Measurements from ENCODE around the gene ECT2L. TPM values are rescaled to one million over a fixed set of nuclear protein-coding genes. Genes with fewer than 3 reads are reported as not detected.

ECT2L gene
- total RNA-seq, 1 donor: under 0.01 TPM

DNA sequence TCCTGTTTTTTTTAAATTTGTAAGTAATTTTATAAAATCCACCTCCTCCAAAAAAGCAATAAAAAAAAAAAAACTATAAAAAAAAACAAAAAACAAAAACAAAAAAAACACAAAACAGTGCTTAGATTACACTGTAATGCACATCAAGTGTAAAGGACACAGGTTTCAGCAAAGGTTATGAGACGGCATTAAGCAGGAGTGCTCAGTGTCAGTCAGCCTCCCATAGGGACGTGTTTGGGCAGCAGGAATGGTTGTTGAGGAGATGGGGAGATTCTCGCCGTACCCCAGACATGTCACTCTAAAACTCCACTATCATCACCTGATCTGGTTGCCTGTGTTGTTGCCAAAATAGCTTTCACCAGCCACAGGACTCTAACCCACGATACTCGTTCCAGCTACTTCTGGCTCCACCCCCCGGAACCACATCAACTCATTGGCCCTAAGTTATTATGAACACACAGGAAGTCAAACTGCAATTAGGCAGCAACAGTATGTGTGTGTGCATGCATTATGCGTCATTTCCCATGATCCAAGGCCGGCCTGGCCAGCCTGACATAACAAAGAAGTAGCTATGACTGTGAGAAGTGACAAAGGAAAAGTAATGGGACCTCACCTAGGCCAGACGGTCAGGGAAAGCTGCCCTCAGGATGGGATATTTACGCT is 28.7 kb downstream of the ECT2L start:
- TF ChIP-seq, protein P1, sequence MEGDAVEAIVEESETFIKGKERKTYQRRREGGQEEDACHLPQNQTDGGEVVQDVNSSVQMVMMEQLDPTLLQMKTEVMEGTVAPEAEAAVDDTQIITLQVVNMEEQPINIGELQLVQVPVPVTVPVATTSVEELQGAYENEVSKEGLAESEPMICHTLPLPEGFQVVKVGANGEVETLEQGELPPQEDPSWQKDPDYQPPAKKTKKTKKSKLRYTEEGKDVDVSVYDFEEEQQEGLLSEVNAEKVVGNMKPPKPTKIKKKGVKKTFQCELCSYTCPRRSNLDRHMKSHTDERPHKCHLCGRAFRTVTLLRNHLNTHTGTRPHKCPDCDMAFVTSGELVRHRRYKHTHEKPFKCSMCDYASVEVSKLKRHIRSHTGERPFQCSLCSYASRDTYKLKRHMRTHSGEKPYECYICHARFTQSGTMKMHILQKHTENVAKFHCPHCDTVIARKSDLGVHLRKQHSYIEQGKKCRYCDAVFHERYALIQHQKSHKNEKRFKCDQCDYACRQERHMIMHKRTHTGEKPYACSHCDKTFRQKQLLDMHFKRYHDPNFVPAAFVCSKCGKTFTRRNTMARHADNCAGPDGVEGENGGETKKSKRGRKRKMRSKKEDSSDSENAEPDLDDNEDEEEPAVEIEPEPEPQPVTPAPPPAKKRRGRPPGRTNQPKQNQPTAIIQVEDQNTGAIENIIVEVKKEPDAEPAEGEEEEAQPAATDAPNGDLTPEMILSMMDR (IDR thresholded peaks at IDR 0.05; ENCODE audit: insufficient read depth, low read length): no peak

DNA sequence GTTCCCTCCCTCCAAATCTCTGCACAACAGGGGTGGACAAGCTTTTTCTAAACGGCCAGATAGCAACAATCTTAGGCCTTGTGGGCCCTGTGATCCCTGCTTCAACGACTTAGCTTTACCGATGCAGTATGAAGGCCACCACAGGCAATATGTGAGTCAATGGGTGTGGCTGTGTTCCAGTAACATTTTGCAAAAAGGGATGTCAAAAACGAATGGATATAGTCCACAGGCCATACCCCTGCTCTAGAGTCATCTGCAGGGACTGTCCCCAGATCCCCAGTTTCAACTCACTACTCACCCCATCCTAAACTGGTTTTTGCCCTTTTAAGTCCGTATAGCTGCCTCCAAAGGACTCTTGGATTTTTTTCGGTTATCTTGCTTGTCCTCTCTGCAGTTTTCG is 34.4 kb downstream of the ECT2L start:
- no peak for DNase-seq (ENCODE audit: low read depth)
- TF ChIP-seq, protein P1 (IDR thresholded peaks at IDR 0.05; ENCODE audit: insufficient read depth, low read length): no peak
- H3K4me3 ChIP-seq (ENCODE audit: low read depth, low read length): no peak overlapping the region

More for the DNA sequence above, 28.7 kb downstream of the ECT2L start:
- DNase-seq (ENCODE audit: low read depth): no peak
- no peak overlapping the region for H3K4me3 ChIP-seq (ENCODE audit: low read depth, low read length)

DNA sequence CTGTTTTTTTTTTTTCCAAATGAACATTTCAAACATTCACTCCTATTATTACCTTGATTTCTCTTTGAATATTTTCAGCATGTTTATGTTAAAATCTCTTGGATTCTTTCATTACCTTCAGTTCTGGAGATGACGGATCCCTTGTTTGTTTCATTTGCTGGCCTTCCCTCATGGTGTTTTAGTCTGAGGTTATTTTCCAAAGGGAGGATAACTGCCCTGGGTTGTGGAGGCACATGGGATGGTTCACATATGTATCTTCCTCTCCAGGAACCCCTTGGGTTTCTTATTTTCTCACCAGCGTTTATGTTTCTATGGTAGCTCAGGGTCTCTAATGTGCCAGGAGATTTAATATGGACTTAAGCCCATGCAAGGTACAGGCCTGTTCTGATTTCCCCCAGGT is 36.3 kb downstream of the ECT2L start:
- TF ChIP-seq, protein P1 (IDR thresholded peaks at IDR 0.05; ENCODE audit: insufficient read depth, low read length): no peak
- no peak for DNase-seq (ENCODE audit: low read depth)

DNA sequence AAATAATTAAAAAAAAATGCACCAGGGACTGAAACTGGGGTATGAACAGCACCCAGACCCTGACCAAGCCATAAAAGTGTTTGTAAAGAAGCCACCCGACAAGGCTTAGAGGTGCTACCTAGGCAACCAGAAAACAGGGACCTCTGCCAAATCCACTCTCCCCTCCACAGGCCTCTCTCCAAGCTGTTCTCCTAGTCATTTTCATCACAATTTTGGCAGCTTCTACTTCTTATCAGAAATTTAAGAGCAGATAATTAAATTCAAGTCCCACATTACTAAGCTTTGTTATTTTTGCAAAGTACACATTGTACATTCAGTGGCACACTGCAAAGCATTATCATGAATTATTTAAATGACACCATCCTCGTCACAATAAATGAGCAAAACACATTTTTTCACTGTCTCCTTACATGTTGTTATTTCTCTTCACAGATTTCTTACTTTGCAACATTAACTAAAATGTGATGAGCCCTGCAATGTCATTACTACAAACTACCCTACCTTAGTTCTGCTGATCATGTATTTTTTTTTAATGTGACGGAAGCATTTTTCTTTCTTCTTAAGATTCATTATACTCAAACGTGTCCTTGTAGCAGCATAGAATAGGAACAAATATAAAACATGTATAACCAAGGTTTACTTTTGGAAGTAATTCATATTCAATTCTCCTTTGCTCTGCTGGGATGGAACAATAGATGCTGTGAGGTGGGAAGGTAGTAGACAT is 38.1 kb downstream of the ECT2L start:
- TF ChIP-seq, protein P1 (IDR thresholded peaks at IDR 0.05; ENCODE audit: insufficient read depth, low read length): no peak
- no peak overlapping the region for H3K4me3 ChIP-seq (ENCODE audit: low read depth, low read length)
- peak; percentile 67 for DNase-seq (ENCODE audit: low read depth)

More for the DNA sequence above, 36.3 kb downstream of the ECT2L start:
- H3K4me3 ChIP-seq (ENCODE audit: low read depth, low read length): no peak overlapping the region

DNA sequence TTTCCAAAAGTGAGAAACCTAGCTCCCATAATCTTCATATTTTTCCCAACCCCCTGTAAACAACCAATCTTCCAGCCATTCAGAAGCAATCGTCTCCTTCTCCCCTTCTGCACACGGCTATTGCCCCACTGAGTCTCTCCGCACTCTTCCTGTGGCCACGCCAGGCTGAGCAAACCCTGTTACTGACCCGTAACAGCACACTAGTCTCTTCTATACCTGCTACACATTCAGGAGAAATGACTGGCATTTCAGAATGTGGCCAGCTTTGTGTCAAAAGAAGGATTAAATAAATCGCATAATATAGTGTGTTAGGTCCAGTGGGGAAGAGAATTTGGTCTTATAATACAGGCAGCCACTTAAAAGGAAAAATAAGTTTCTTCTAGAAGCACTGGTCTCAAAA is 41.4 kb downstream of the ECT2L start:
- no peak overlapping the region for H3K4me3 ChIP-seq (ENCODE audit: low read depth, low read length)
- DNase-seq (ENCODE audit: low read depth): no peak
- TF ChIP-seq, protein P1 (IDR thresholded peaks at IDR 0.05; ENCODE audit: insufficient read depth, low read length): no peak

DNA sequence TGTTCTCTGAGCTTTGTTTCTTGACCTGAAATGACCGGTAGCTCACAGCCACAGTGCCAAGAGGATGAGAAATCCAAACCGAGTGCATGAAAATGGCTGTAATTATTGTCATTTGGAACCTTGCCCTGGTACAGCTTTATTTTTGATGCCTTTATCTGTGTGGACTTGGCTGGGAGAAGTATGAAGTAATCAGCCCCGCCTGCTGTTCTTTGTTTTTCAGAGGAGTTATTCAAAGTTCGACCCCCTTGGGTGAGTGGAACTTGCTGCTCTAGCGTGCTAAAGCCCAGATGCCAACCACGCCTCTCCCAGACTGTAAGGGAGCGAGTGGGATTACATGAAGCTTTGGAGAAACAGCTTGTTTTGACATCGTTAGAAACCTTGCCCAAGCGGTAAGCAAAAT is 48.3 kb downstream of the ECT2L start:
- TF ChIP-seq, protein P1 (IDR thresholded peaks at IDR 0.05; ENCODE audit: insufficient read depth, low read length): no peak
- DNase-seq (ENCODE audit: low read depth): peak; percentile 89
- no peak overlapping the region for H3K4me3 ChIP-seq (ENCODE audit: low read depth, low read length)
